A204.1 (cell line): ENCODE results near the gene DNAJC28.
"Not testable (repeated sequence)": the region's sequence is repeated elsewhere in the genome, so short reads cannot be mapped to it uniquely, and the experiment has no call there.

ENCODE experiments used
- FAIRE-seq: peaks from 2 replicates; lab custom pipeline; 2012; peaks lifted over from hg19 to GRCh38; lab: Jason Lieb, UNC

Gene DNAJC28, protein sequence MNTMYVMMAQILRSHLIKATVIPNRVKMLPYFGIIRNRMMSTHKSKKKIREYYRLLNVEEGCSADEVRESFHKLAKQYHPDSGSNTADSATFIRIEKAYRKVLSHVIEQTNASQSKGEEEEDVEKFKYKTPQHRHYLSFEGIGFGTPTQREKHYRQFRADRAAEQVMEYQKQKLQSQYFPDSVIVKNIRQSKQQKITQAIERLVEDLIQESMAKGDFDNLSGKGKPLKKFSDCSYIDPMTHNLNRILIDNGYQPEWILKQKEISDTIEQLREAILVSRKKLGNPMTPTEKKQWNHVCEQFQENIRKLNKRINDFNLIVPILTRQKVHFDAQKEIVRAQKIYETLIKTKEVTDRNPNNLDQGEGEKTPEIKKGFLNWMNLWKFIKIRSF

DNA sequence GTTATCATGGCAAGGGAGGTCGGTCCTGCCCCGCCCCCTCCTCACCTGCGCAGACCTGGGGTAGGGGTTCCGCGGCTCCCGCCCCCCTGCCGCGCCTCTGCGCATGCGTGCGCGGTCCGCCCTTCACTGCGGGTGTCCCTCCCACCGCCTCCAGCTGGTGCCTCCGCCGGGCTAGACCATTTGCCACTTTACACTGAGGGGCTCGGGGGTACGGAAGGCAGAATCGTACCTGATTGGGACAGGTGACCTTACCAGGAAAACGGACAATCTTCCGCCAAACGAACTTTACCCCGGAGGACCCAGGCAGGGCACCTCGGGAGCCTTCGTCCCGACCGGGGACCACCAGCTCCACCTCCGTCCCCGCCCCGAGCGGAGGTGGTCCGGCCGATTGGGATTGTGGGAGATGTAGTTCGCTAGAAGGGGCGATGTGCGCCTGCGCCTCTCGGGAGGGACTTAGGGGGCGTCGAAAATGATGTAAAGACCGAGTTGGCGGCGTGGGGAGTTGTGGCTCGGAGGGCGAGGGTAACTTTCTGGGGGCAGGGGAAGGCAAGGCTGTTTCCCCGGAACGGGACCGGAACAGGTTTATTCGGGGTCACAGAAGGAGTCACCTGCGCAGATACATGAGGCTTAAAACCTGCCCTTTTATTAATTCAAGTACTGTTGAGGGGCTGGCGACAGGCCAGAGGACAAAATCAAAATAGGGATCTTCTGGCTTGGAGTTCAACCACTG, at the start of gene DNAJC28:
TSS of gene DNAJC28 (minus strand) at position 344 of the 730 bp plus-strand sequence. CDS start 2,323 bp downstream, outside the sequence.
- FAIRE-seq: peak; percentile 67

DNA sequence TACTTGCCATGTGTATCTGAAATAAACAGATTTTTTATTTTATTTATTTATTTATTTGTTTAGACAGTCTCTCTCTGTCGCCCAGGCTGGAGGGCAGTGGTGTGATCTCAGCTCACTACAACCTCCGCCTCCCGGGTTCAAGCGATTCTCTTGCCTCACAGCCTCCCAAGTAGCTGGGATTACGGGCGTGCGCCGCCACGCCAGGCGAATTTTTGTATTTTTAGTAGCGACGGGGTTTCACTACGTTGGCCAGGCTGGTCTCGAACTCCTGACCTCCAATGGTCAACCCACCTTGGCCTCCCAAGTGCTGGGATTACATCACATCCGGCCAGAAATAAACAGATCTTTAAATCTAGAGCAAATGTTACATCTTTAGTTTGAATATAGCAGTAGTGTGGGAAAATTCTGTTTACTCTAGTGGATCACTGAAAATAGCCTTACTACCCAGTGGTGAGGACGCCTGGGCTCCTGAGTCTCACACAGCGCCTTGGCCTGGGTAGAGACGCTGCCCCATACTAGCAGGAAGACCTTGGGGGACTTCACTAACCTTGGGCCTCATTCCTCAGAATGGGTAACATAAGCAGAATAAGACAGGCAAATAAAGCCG, 49.7 kb upstream of the DNAJC28 start:
- no peak for FAIRE-seq

DNA sequence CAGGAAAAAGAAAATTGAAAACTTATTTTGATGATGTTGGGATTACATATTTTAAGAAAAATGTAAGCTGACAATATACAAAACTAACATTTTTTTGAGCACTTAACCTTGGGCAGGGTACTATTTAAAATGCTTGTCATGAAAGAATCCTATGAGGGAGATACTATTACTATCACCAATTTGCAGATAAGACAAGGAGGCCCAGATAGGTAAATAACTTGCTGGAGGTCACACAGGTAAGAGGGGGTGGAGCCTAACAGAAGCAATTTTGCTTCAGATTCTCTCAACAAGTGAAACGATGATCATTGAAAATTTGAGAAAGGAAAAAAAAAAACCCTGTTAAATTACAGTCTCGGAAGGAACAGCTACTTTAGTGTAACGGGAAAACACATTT, 49.2 kb upstream of the DNAJC28 start:
- no peak for FAIRE-seq

DNA sequence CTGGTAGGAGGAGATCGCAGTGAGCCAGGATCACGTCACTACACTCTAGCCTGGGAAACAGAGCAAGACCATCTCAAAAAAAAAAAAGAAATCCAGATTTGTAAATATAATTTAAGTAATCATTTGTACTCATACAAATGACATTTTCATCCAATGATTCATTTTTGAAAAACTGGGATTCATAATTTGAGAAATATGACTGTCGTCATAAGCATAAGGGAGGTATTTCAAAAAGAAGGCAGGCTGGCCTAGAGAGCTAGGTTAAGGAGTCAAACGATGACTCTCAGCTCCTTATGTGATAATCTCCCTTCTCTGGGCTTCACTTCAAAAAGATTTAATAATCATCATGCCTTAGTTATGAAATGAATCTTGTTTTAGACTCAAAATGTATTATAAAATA, 48.1 kb upstream of the DNAJC28 start:
- no peak for FAIRE-seq

DNA sequence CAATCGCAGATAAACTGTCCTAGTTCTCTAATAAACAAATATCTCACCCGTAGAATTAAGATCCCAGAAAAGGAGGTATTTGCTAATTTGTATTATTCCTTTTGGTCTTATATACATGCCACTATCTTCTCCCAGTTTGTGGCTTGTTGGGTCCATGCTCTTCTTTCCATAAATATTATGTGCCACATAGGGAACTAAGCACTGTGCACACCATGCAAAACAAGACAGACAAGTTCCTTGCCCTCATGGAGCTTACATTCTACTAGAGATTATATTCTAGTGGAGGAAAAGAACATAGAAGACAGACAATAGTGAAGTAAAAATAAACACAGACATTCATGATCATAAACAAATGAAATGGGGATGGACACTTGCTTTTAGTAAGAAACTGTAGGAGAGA, 45.7 kb upstream of the DNAJC28 start:
- no peak for FAIRE-seq

DNA sequence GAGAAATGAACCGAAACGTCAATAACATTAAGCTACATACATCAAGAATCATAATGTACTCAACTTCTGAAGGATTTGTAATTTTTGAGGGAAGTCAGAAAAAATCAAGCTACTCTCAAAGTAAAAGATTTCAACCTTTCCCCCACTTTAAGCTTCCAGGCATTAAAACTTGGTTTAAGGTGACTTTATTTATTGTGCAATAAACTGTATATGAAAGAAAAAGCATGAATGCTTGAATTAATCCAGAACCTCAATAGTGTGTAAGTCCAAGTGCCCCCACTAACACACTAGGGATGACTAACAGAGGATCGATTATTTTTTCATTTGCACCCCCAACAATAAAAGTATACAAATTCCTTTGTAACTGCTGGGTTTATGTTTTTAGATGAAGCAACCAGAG, 39.5 kb upstream of the DNAJC28 start:
- FAIRE-seq: no peak

DNA sequence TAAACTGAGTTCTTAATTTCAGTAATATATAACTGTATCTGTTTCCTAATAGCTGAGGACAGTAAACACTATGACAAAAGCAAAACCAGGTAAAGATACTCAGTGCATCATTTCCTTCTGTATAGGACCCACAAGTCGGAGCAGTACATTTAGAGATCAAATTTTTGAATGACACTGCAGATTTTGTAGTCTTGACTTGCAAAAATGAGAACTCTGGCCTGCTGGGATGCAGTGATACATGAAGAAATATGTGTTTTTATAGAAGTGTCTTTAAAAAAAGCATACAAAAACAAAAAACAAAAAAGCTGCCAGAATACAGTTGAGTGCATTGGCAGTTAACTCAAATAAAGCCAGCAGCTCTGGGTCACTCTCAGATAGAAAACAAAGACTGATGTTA, 31.4 kb upstream of the DNAJC28 start:
- no peak for FAIRE-seq

DNA sequence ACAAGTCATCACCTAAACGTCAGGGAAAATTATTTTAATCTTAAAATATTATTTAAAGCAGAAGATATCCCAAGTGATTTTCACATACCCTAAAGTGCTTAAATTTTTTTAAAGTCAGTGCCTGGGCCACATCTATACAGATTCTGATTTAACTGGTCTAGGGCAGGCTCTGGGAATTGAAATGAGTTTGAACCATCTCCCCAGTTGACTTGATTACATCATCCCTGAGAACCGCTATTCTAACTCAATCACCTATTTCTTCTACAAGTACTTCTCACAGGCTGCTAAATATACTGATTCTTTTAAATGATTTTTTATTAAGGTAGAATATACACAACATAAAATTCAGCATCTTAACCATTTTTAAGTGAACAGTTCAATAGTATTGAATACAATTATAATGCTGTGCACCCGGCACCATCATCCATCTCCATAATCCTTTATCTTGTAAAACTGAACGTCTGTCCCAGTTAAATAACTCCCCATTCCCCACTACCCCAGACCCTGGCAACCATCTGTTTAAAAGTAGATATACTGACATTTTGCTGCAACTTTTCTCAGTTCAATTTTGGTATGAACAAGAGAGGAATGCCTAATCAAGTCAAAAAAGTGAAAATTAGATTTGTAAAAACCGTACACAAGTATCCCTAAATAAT, 30.9 kb upstream of the DNAJC28 start:
- FAIRE-seq: no peak

DNA sequence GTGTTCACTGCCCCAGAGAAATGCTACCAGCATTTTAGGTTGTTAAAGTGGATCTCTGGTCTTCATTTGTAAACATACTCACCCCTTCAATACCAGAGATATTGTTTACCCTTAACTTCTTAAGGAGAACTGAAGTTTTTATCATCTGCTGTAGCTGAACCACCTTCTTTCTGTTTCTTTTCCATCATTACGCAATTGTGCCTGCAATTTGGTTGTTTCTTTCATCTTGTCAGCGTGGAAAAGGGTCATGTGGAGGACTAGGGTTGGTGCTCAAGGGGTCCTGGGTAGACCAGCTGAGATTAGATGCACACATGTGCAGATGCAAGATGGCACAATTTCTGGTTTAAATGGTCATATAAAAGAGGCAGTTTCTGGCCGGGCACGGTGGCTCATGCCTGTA, 27.4 kb upstream of the DNAJC28 start:
- FAIRE-seq: no peak

DNA sequence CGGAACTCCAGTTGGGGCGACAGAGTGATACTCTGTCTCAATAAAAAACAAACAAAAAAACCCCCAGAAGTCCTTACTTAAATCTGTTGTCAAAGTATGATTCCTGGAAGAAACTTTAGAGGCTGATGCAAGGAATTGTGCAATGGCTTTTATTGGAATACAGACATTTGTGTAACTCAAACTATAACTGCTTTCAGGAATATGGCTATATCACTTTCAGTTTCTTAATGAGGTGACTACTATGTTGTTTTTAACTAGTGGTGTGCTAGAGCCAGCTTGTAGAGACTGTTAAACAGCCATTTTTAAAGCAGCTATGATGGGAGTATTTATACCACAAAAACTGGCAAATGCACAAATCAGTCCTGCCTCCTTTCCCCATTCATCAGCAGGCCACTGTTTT, 22.7 kb upstream of the DNAJC28 start:
- FAIRE-seq: no peak

DNA sequence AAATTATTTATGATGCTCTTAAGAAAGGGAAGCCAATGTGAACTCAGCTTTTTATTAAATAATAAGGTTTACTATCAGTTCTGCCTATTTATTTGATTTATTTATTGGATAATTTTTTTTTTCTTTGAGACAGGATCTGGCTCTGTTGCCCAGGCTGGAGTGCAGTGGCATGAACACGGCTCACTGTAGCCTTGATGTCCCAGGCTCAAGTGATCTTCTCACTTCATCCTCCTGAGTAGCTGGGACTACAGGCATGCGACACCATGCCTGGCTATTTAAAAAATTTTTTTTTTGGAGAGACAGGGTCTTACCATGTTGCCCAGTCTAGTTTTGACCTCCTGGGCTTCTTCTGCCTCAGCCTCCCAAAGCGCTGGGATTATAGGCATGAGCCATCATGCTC, 21.0 kb upstream of the DNAJC28 start:
- FAIRE-seq: no peak

DNA sequence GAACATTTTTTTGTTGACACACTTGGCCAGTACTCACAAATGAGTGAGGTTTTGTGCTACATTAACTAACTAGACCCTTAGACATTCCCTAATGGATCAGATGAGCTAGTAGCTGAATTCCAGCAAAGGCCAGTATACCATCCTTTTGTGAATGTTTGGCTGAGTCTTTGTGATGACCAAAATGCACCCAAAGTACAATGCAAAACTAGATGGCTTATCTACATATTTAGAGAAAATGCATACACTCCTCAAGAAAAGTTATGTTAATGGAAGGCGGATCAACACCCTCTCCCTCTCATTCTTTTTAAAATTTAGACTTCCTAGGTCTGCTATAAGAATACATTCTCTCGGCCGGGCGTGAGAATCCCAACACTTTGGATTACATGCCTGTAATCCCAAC, 20.1 kb upstream of the DNAJC28 start:
- FAIRE-seq: no peak

DNA sequence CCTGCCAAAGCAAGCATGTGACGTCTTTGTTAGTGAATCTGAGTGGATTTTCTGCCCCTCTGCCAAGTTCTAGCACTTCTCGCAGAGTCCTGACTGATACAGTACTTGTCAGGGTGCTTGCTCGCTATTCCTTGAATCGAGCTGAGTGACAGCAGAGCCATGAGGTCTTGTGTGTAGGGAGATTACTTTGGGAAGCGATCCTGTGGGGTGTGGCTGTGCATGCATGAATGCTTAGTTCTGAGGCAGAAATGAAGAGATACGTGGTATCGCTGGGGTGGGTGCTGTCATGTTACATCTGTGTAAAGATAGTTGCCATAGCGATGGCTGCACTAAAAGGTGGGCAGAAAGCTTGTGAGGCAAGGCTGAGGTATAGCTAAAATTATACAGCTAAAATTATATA, 19.3 kb upstream of the DNAJC28 start:
- FAIRE-seq: no peak

DNA sequence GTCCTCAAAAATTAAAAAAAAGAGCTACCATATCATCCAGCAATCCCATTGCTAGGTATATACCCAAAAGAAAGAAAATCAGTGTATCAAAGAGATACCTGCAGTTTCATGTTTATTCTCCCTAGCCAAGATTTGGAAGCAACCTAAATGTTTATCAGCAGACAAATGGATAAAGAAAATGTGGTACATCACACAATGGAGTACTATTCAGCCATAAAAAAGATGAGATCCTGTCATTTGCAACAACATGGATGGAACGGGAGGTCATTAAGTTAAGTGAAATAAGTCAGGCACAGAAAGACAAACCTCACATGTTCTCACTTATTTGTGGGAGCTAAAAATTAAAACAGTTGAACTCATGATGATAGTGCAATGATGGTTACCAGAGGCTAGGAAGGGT, 15.5 kb upstream of the DNAJC28 start:
- not testable (repeated sequence) for FAIRE-seq

DNA sequence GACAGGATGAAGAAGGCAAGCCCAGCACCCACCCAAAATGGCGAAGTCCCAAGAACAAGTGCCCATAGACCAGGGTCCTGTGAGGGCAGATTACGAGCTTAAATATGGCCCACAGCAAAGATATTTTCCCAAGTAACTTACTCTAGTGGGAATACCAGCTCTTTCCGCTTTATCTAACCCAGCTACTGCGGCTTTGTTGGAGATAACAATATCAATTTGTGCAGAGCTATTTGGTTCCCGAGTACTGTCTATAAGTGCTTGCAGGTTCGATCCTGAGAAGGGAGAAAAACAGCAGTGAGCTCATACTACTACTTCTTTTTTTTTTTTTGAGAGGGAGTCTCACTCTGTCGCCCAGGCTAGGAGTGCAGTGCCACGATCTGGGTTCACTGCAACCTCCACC, 14.3 kb upstream of the DNAJC28 start:
- no peak for FAIRE-seq

DNA sequence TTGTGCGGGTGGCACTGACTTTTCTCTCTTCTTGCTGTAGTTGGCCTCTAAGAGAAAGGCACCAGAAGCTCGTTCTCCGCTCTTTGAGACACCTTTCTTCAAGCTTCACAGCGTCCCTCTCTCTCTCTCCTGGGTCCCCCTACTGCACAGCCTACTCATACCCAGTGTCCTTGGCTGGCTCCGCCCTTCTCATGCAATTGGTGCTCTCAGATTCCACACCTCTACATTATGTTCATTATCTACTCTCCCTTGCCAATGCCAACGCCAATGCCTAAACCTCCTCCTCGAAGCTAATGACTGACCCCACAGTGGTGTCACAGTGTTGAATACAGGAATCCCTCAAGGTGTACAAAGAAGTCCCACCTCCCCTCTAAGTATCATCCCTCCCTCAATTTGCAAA, 4.8 kb upstream of the DNAJC28 start:
- FAIRE-seq: no peak

DNA sequence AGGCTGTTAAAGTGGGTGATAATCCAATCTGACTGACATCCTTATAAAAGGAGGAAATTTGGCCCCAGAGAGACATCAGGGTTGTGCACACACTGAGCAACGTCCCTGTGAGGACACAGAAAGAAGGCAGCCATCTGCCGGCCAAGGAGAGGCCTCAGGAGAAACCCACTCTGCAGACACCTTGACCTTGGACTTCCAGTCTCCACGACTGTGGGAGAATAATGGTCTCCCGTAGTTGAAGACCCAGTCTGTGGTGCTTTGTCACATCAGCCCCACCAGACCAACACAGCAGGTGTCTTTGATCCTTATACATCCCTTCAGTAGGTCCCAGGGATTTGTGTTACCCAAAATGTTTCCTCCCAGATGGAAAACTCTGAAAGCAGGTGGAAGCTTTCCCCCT, 4.2 kb upstream of the DNAJC28 start:
- no peak for FAIRE-seq

DNA sequence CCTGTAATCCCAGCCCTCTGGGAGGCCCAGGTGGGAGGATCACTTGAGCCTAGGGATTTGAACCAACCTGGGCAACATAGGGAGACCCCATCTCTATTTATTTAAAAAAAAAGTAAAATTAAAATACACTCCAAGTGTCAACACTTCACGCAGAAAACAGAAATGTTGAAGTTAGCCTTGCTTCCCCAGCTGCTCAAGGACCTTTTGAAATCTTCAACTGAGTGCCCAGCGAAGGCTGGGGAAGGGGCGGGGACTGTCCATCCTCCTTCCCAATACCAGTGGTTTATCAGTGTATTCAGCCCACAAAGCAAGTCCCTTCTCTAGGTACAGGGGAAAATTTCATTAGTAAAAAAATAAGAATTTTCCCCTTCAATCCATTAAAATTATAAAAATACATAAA, 2.2 kb upstream of the DNAJC28 start:
- no peak for FAIRE-seq

DNA sequence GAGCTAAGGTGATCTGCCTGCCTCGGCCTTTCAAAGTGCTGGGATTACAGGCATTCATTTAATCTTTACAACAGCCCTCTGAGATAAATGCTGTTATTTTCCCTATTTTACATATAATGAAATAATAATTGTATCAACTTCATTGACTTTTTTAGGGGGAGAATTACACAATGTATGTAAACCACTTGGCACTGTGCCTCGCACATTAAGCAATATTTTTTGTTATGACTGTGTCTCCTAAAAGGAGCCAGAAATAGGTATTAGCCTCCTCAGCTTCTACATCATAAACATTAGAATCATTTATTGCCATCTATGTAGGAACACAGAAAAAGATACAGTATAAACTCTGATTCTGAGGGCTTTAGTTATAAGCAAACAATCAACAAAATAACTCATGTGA, 1.1 kb upstream of the DNAJC28 start:
- FAIRE-seq: no peak

DNA sequence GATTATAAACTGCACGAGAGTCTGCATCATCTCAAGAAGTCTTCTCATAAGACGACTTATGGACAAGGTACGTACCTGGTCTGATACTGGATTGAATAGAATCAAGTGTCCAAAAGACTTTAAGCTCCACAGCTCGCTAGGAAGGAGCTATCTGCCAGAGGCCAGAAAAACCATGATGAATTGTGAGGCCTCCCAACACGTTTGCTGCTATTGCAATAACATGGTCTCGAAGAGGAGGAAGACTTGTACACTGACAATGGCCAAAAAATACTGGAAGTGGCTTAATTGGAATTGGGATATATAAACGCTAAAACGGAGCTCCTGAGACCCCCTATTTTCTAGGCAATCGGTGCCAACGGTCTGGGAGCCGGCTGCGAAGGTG, 534 bp downstream of the DNAJC28 start:
- no peak for FAIRE-seq

DNA sequence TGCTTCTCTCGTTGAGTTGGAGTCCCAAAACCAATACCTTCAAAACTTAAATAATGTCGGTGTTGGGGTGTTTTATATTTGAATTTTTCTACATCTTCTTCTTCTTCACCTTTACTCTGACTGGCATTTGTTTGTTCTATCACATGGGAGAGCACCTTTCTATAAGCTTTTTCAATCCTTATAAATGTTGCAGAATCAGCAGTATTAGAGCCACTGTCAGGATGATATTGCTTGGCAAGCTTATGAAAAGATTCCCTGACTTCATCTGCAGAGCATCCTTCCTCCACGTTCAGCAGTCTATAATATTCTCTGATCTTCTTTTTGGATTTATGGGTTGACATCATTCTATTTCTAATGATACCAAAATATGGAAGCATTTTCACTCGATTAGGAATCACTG, 2.6 kb downstream of the DNAJC28 start:
- FAIRE-seq: no peak

DNA sequence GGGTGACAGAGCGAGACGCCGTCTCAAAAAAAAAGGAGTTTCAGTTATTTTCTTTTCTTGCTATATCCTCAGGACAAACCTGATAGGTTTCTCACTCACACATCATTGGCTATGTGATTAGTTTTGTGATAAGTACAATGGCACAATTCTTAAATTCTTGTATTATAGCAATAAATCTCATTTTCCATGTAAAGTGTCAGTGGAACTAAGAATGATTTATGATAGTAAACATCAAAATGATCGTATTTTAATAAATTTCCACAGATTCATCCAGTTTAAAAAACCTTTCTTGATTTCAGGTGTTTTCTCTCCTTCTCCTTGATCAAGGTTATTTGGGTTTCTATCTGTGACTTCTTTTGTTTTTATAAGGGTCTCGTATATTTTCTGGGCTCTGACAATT, 3.5 kb downstream of the DNAJC28 start:
- FAIRE-seq: no peak

DNA sequence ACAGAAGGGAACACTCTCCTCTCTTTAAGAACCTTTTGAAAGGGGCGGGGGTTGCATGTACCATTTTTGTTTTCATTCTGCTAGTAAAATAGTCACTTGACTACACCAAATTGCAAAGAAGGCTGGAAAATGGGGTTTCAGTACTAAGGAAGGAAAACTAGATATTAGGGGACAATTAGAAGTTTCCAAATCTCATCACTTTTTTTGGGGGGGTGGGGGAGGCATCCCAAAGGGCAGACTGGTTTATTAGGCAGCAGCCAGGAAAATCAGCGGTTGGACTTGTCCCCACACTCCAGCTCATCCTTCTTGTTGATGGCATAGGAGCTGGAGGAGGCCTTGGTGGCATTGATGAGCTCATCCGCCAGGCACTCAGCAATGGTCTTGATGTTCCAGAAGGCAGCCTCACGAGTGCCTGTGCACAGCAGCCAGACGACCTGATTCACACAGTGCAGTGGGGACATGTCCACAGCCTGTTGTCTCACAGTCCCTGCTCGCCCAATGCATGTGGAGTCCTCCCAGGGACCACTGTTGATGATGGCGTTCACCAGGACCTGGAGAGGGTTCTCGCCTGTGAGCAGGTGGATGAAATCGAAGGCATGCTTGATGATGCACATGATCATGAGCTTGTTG, 10.1 kb downstream of the DNAJC28 start:
- no peak for FAIRE-seq
